Suppressor macrophage (primary cell): Measurements from ENCODE around the gene USP9X.
"Not testable (repeated sequence)": the region's sequence is repeated elsewhere in the genome, so short reads cannot be mapped to it uniquely, and the experiment has no call there.

Experiments
- DNase-seq, 4 experiments: peaks; one replicate each; pipeline ENCODE4 v3.0.0-alpha.2; 2020 to 2022

Gene USP9X

GRCh38 chrX:41192880-41193279 lies 107.6 kb downstream of the USP9X start:
- no peak for DNase-seq

DNA sequence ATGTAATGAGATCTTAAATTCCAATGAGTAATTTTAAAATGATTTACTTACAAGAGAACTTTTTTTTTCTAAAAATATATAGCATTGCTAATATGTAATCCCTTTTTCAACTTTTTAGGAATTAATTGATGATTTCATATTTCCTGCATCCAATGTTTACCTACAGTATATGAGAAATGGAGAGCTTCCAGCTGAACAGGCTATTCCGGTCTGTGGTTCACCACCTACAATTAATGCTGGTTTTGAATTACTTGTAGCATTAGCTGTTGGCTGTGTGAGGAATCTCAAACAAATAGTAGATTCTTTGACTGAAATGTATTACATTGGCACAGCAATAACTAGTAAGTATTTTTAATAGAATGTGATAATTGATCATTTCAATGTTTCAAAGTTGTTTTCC lies 113.2 kb downstream of the USP9X start:
- no peak for DNase-seq

DNA sequence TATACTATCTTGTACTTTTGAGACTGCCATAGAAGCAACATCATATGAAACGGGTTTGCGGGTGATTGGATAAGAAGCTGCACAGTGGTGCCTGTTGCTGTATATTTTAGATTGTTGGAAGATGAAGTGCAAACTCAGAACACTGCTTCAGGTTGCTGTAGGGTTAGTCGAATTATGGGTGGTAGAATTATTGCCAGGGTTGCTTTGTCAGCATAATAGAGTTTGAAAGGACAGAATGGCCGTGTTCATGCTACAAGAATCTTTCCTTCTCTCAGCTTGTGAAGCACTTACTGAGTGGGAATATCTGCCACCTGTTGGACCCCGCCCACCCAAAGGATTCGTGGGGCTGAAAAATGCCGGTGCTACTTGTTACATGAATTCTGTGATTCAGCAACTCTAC lies 115.5 kb downstream of the USP9X start:
- DNase-seq = no peak

DNA sequence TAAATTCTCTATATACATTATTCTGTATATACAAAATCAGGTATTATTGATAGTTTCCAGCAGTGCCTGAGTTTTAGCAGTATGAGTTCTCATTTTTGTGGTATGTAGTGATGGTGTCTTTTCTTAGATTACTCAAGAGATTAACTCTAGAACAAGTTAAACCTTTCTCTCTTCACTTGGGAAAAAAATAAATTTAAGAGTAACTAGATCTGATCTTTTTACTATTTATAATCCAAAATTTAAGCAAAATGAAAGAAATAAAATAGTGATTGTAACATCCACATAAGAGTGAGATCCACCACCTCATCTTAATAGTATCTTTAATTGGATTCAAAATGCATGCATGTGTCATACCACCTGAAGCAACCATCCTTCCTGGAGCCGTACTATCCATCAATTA lies 124.6 kb downstream of the USP9X start:
- no peak for DNase-seq

- no peak for DNase-seq
These were observed 139.4 kb downstream of the USP9X start for GRCh38 chrX:41224605-41225004.

GRCh38 chrX:41233988-41234387 lies 148.7 kb downstream of the USP9X start:
- no peak for DNase-seq

GRCh38 chrX:41234471-41234870 lies 149.2 kb downstream of the USP9X start:
- DNase-seq = not testable (repeated sequence)

- no peak for DNase-seq
These were observed 149.7 kb downstream of the USP9X start for GRCh38 chrX:41234962-41235361.

DNA sequence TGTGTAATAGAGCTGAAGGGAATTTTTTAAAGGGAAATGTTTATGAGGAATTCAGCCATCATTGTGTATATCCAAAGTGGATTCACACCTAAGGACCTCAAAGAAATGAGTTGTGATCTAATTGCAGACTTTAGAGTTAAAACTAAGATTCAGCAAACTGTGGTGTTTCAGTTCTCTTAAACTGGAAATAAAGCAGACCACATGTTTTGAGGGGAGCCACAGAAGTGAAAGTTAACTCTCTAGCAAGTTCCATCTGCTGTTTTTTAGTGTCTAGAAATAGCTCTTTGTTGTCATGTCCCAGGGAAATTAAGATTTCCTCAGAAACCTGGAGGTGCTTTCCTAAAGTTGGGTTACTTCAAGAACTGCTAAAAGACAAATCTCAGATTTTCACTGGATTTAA lies 151.4 kb downstream of the USP9X start:
- peak; percentile 17 to 63 (median 38) for DNase-seq

DNA sequence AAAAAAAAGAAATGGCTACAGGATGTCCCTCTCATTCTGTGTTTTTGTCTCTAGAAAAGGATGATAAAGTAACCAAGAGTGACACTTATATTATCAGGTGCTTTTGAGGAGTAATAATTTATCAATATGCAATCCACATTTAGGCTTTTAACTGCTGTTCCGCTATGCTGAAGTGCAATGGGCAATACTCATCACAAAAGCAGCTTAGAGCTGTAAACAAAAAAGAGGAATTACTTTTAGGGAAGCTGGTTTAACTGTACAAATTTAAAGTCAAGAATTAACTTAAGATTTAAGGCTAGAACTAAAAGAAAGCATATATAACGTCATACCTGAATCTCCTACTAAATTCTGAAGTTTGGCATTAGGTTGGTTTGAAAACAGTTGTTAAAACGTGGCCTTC lies 155.3 kb downstream of the USP9X start:
- DNase-seq = peak in 3 of 4 experiments; percentile 13 to 72 (median 66)

DNA sequence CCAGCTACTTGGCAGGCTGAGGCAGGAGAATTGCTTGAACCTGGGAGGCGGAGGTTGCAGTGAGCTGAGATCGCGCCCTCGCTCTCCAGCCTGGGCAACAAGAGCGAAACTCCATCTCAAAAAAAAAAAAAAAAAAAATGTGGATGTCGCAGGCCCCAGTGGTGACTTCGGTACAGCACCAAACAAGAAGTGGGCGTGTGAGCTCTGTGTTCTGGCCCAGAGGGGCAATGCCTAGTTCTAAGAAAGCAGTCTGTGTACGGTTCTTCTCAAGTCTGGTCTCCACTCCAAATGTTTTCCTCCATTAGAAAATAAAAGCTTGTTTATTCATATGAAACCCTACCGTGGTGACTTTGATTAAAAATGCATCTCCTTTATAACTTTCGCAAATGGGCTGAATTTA lies 156.7 kb downstream of the USP9X start:
- no peak for DNase-seq

- DNase-seq = no peak
These were observed 160.4 kb downstream of the USP9X start for GRCh38 chrX:41245641-41246040.

DNA sequence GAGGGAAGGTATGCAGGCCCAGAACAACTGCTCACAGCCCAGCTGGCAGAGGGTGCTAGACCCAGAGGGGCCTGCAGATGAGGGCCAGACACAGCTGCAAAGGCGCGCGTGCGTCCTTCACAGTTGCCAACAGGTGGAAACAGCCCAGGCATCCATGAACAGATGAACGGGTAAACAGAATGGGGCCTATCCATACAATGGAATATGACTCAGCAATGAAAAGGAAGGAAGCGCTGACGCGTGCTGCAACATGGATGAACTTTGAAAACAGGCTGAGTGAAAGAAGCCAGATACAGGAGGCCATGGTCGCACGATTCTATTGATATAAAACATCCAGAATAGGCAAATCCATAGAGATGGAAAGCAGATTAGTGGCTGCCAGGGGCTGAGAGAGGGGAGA lies 165.6 kb downstream of the USP9X start:
- DNase-seq = no peak

GRCh38 chrX:41257801-41258200 lies 172.6 kb downstream of the USP9X start:
- no peak for DNase-seq

DNA sequence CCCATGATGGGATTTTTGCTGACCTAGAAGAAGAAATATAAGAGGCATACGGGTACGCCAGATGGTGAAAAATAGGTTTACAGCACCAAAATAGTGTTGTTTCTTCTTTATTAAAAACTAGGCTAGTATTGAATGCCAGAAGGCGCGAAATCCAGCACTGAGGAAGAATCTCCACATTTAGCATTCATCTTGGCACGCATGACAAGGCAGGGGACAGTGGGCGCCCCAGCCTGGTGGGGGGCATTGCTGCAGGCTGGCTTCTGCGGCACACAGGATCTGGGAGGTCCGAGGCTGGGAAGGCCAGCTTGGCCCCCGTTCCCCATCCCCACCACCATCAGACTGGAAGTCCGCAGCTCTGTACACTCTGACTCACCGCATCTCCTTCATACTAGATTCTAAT lies 173.0 kb downstream of the USP9X start:
- no peak for DNase-seq

DNA sequence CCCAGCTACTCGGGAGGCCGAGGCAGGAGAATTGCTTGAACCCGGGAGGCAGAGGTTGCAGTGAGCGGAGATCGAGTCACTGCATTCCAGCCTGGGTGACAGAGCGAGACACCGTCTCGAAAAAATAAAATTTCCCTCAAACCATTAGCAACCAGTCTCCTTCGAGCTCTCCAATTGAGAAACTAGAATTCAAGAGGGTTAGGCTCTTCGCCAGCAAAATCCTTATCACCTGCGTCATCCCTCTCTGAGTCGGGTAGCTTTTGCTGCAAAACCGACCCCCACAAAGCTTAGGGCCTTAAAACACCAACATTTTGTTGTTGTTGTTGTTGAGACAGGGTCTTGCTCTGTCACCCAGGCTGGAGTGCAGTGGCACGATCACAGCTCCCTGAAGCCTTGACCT lies 173.6 kb downstream of the USP9X start:
- no peak for DNase-seq

DNA sequence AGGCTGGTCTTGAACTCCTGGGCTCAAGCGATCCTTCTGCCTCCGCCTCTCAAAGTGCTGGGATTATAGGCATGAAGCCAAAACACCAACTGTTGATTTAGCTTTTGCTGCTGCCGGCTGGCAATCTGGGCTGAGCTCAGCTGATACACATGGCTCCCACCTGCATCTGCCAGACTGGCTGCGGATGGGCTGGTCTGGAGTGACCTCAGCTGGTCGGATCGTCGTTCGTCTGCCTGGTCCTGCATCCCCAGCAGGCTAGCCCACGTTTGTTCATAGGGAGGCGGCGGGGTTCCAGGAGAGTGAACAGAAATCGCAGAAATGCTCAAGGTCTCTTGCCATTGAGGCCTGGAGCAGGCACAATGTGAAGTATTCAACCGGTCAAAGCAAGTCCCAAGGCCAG lies 174.3 kb downstream of the USP9X start:
- no peak for DNase-seq

DNA sequence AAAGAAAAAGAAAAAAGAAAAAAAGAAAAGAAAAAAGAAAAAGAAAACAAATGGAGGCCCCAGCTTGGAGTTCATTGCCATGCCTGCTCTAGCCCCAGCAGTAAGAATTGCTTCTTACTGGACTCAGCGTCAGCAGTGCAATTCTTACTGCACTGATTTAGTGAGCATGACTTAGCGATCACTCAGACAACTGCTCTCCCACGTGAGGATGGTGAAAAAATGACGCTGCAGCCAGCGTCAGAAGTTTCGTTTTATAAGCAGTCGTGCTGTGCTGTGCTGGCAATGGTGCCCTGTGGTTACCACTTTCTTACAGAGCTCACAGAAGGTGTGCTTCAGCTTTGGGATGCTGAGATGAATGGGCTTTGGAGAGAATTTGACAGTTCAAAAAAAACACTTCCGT lies 180.4 kb downstream of the USP9X start:
- DNase-seq = peak; percentile 78 to 89 (median 80)

GRCh38 chrX:41273638-41274037 lies 188.4 kb downstream of the USP9X start:
- DNase-seq = no peak

DNA sequence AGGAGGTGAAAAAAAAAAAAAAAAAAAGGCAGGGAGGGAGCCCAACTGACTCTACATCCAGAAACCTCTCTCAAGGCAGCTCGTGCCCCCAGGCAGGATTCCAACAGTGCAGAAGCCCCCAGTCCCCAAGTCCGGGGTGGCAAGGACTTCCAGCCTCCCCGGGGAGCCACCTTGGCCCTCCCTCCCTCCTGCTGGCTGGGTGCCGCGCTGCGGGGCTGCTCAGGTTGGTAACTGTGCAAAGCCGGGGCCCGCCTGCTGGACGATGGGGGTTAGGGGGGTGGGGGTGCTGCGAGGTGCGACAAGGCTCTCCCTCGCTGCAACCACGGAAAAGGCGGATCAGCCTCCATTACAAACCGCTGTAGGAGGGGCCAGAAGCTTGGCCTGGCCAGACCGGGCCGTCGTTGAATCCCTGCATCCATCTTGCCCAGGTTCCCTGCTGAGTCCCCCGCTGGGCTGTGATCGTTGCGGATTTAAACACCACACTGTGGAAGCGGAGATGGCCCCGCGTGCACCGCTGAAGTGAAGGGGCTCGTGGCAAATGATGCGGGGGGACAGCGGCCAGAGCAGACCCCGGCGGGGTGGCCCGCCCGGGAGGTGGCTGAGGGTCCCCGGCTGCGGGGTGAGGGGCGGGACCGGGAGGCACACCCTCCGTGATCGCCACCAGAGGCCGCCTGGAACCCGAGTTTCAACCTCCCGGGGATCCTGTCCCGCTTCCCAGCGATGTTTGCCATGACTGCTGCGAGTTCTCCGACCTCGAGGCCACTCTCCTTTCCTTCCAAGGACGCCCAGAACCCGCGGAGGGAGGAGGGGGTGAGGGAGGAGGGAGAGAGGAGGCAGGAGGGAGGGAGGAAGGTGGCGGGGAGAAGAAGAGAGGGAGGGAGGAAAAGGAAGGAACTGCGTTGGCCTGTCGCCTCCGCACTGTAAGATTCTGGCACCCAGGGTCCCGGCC lies 190.7 kb downstream of the USP9X start:
- DNase-seq = peak; percentile 18 to 69 (median 51)

- DNase-seq = no peak
These were observed 191.6 kb downstream of the USP9X start for GRCh38 chrX:41276661-41277506.

GRCh38 chrX:41282307-41282706 lies 197.1 kb downstream of the USP9X start:
- not testable (repeated sequence) for DNase-seq

- DNase-seq = not testable (repeated sequence)
These were observed 200.7 kb downstream of the USP9X start for GRCh38 chrX:41285928-41286327.
